AG09319 (cell line): ENCODE data around the gene MAST4.

ENCODE experiments used
- DNase-seq: peaks from one replicate; pipeline ENCODE4 v3.0.0-alpha.2; 2010; ENCODE audit warnings: low read depth; ENCODE audit errors: extremely low read depth
- TF ChIP-seq, protein P1 (sequence below): IDR thresholded peaks from 2 replicates; pipeline ENCODE4 v1.5.1; 2011; ENCODE audit warnings: low read depth, mild to moderate bottlenecking, inconsistent platforms, low read length, moderate library complexity

The MAST4 gene

GRCh38 chr5:66616520-66617225 is 20.5 kb downstream of the MAST4 start:
- TF ChIP-seq, protein P1, sequence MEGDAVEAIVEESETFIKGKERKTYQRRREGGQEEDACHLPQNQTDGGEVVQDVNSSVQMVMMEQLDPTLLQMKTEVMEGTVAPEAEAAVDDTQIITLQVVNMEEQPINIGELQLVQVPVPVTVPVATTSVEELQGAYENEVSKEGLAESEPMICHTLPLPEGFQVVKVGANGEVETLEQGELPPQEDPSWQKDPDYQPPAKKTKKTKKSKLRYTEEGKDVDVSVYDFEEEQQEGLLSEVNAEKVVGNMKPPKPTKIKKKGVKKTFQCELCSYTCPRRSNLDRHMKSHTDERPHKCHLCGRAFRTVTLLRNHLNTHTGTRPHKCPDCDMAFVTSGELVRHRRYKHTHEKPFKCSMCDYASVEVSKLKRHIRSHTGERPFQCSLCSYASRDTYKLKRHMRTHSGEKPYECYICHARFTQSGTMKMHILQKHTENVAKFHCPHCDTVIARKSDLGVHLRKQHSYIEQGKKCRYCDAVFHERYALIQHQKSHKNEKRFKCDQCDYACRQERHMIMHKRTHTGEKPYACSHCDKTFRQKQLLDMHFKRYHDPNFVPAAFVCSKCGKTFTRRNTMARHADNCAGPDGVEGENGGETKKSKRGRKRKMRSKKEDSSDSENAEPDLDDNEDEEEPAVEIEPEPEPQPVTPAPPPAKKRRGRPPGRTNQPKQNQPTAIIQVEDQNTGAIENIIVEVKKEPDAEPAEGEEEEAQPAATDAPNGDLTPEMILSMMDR: no peak

GRCh38 chr5:66617226-66617861 is 21.2 kb downstream of the MAST4 start:
- TF ChIP-seq, protein P1: no peak
- DNase-seq: no peak

More at GRCh38 chr5:66616520-66617225, 20.5 kb downstream of the MAST4 start:
- DNase-seq: no peak

GRCh38 chr5:66617991-66618768 is 22.0 kb downstream of the MAST4 start:
- TF ChIP-seq, protein P1: no peak
- DNase-seq: no peak

DNA sequence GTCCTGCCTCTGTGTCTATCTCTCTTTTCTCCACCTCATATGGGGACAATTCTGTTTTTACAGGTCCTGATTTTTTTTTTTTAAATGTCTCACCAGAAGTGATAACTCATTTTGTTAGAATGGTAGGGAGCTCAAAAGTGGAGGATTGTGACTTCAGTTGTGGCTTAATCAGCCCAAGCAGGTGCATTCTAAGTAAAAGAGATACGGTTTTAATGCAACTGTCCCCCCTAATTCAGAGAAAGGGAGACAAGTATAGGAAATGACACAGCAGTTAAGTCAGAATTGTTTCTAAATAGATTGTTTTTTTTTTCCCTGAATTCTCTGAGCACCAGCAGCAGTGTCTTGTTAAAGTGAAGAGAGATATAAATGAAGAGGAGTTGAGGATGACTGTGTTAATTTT is 24.5 kb downstream of the MAST4 start:
- no peak for DNase-seq
- TF ChIP-seq, protein P1: no peak

DNA sequence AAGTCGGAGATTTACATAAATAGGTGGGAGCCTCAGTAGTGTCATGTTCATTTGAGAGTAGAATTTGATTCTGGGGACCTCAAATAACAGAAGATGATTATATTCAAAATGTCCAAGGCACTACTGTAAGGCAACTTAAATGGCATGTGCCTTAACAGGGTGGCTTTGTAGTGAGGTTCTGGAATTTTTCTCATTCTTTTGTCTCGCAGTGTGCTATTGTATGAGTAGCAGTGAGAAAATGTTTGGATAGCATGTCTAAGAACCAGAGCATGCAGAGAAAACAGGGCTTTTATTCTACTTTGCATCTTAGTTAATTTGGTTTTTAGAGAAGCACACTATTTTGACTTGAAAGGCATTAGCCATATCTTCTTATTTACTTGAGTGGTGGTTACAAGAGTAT is 25.0 kb downstream of the MAST4 start:
- no peak for DNase-seq
- TF ChIP-seq, protein P1: no peak

- TF ChIP-seq, protein P1: no peak
- no peak for DNase-seq
Measured at GRCh38 chr5:66621736-66622135, 25.5 kb downstream of the MAST4 start.

DNA sequence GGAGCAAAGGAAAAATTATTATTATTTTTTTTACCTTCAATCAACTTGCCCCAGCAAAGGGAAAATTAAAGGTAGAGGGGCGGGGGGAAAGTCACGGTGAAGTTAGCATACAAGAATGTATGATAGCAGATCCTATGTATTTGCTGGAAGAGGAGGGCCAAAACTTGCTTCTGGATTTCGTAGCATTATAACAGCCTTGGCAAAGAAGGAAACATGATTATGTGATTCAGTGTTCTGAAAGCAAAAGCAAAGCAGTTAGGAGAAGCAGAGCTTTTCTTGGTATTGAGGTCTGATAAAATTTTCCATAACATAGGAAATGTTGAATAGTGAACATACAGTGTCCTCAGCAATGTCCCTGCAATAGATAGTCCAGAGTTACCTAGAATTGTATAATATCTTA is 32.4 kb downstream of the MAST4 start:
- DNase-seq: no peak
- TF ChIP-seq, protein P1: no peak
